GM18867 (cell line): ENCODE measurements around the gene HABP2.

ENCODE experiments used
- ATAC-seq: cut with Tn5 transposase; IDR thresholded peaks from one replicate; pipeline ENCODE4 v1.9.1; 2021; ENCODE audit warnings: mild to moderate bottlenecking, moderate library complexity; ENCODE audit not compliant: unreplicated experiment

The HABP2 gene

GRCh38 chr10:113552701-113553100 lies at the start of gene HABP2:
Gene HABP2, plus strand, starts transcription at chr10:113553053. Its CDS starts 69 bp downstream, at chr10:113553122.
- no peak for ATAC-seq

- ATAC-seq: no peak
These were observed 48.9 kb upstream of the HABP2 start for GRCh38 chr10:113503930-113504329.

- no peak for ATAC-seq
These were observed 48.4 kb upstream of the HABP2 start for GRCh38 chr10:113504423-113504822.

DNA sequence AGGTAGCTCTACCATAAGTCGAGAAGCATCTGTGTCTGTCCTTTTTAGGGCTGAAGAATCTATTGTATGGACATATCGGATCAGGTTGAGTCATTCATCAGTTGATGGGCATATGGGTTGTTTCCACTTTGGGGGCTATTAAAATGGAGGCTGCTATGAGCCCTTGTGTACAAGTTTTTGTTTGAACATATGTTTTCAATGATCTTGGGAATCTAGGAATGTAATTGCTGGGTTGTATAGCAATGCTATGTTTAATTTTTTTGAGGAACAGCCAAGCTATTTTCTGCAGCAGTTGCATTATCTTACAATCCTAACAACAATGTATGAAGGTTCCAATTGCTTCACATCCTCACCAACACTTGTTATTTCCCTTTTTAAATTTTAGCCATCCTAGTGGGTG lies 46.4 kb upstream of the HABP2 start:
- no peak for ATAC-seq

DNA sequence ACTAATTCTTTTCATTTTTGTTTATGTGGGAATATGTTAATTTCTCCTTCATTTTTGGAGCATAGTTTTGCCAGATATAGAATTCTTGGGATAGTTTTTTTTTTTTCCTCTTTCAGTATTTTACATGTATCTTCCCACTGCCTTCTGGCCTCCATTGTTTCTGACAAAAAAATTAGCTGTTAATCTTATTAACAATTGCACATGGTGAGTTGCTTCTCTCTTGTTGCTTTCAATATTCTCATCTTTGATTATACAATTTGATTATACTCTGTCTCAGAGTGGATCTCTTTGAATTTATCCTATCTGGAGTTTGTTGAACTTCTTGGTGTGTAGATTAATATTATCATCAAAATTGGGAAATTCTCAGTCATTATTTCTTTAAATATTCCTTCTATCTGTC lies 41.4 kb upstream of the HABP2 start:
- no peak for ATAC-seq

DNA sequence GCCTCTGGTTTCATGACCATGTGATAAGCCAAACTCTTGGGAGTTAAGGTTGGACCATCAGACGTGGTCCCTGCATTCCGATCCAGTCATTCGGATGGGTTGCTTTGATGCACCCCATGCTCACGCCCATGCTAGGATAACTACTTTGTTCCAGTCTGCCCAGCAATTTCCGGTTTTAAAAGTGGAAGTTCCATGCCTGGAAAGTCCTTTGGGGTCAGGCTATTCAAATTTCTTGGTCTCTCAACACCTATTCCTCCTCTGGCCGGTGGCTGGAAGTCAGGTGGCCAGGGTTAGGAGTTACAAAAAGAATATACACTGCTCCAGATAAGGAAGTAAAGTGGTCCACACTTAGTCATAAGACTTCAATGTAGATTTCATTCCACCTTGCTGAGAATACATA lies 37.7 kb upstream of the HABP2 start:
- ATAC-seq: no peak

GRCh38 chr10:113515601-113516000 lies 37.3 kb upstream of the HABP2 start:
- no peak for ATAC-seq

DNA sequence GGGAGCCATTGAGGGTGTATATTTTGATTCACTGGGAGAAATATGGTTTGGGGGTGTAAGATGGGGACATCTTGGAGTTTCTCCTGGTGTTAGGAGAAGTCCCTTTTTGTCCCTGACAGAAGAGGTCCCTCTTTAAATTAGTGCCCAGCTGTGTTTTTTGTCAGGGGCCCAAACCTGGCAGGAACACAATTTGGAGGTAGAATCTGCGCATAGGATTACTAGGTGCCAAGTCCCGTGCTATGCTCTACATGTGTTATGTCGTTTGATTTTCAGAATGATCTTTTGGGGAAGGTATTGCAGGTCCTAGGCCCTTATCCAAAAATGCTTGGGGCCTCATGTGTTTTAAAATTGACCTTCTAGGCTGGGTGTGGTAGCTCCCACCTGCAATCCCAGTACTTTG lies 36.8 kb upstream of the HABP2 start:
- no peak for ATAC-seq

- no peak for ATAC-seq
These were observed 35.5 kb upstream of the HABP2 start for GRCh38 chr10:113517165-113517900.

GRCh38 chr10:113517901-113518260 lies 35.0 kb upstream of the HABP2 start:
- no peak for ATAC-seq

DNA sequence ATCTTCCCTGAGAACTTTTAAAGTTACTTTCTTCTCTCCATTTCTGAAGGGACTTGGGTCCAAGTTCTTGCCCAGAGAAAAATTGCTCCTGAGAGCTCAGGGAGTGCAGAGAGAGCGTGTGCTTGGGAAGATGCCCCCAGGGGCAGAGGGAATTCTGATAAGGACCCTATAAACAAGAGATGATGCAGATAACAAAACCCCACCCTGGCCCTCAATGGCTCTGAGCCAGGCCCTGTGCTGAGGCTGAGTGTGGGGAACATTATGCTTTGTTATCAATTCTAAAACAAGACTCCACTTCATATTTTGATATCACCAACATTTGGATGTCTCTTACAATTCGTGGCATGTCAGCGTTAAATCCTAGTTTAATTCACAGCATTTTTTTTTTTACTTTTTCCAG lies 34.4 kb upstream of the HABP2 start:
- ATAC-seq: no peak

GRCh38 chr10:113518816-113519591 lies 33.8 kb upstream of the HABP2 start:
- ATAC-seq: no peak

DNA sequence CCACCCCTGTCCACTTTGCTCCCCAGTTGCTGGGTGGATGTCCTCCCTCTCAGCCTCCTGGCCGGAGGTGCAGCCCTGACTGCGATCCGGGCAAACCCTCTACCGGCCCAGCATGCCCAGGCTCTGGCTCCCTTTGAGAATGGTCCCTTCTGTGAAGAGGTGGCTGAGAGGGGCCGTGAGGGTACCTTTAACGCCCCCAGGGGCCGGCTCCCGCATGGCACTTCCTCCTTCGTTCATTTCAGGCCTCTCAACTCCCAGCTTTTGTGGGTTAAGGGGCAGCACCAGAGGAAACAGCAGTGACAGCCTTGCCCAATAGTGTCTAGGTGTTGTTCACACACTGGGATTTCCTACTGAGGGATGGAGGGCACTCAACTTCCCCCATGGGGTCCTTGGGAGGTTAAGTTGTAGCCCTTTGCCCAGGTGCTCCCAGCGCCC lies 33.2 kb upstream of the HABP2 start:
- no peak for ATAC-seq

- no peak for ATAC-seq
These were observed 32.6 kb upstream of the HABP2 start for GRCh38 chr10:113520261-113520660.

DNA sequence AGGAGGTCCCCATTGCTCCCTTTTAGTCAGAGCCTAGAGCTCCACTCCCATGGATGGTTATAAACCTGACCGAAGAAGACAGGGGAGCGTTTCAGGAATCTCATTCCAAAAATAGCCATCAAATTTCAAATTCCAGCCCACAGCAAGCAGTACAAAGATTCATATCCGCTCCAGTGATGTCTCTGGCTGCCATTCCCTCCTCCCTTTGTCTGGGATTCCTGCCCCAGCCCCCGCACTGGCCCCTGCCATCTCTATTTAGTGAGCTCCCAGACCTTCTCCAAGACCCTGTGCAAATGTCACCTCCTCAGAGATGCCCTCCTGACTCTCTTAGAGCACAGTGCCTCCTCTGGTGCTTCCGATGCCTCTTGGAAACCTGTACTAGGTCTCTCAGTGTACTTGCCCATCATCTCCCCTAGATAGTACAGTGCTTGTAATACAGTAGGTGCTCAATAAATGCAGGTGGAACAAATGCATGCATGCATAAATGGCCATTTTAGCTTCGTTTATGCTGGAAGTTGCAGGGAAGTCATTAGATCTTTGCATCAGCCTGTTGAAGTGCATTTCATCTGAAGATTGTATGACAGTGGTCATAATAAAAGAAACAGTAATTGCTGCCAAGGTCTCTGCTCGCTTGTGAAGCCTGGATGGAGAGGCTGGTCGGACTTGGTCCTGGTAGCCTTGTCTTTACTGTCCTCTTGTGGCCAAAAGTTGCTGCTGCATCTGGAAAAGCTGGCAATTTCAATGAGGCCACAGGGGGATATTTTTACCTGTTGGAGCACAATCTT lies 32.0 kb upstream of the HABP2 start:
- ATAC-seq: peak; percentile 65

GRCh38 chr10:113521475-113521795 lies 31.4 kb upstream of the HABP2 start:
- ATAC-seq: no peak

DNA sequence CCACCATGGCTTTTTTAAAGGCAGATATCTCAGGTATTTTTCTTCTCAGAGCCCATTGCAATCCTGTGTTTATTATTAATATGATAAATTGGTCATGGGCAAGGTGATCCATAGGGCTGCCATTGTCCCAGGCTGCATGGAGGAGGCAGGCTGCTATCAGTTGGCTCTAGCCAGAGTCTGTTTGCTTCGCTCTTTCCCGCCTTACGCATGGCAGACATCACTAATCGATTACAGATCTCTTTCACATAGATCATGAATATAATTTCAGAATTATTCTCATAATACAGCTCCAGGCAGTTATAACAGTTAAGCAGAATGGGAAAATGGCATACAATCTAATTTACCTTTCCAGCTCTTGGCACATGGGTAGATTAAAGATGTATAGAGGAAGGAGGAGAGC lies 30.4 kb upstream of the HABP2 start:
- no peak for ATAC-seq

- no peak for ATAC-seq
These were observed 29.8 kb upstream of the HABP2 start for GRCh38 chr10:113523071-113523470.

- no peak for ATAC-seq
These were observed 29.2 kb upstream of the HABP2 start for GRCh38 chr10:113523628-113524027.

DNA sequence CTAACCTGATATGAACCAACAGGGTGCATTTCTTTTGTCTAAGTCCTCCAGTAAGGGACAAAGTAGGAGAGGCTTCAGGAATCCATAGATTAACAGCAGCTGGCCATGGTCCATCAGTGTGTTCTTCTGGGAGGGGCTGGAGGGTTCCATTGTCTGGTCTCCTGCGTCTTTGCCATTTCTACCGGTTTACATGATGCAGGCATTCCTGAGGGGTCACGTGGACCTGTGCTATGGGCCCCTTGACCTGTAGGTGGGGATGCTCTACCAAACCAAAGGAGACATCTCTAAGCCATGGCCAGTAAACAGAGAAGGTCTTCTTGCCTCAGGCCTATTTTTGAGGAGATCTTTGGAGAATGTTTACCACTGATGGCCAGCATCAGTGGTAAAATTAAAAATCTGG lies 28.7 kb upstream of the HABP2 start:
- ATAC-seq: no peak

DNA sequence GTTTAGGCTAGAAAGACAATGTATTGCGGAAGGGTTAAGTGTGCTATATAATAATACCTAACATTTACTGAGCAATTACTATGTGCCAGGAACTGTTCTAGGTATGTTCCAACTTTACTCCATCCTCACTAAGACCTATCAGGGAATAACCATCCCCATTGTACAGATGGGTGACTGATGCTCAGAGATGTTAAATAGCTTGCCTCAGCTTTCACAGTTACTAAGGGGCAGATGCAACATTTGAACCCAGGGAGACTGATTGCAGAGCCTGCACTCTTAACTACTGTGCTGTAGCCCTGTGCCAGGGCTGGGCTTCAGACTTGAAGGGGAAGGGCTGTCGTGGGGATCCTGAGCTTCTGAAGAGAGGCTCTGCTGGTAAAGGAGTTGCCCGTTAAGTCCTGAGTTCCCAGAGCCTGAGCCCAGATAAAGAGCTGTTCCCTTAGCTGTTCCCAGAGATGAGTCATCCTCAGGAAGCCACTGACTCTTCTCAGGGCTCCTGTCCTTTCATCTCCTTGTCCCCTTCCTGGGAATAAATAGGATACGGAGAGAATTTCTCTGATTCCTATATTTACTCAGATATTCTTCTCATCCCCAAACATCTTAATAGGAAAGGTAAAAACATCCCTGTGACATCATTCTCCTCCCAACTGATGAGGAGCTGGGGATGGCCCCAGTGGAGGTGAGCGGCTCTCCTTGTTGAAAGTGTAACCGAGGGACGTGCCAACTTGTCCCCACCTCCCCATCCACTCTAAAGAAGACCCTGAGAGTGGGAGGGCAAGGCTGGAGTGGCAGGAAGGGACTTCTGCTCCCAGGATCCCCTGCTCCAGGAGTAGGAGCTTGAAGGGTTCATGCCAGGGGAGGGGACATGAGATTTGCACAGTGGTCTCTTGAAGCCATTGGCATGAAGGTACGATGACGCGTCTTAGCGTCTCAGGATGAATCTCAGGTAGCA lies 28.0 kb upstream of the HABP2 start:
- no peak for ATAC-seq
